Activated naive CD8-positive, alpha-beta T cell (primary cell): ENCODE results near the gene DDRGK1.

Source experiments
- H3K27ac Mint-ChIP-seq: one replicate; pipeline ENCODE4 v1.8.0; 2021; ENCODE audit warnings: mixed read lengths
- H3K27me3 Mint-ChIP-seq: one replicate; pipeline ENCODE4 v1.8.0; 2021; ENCODE audit warnings: mixed read lengths
- H3K36me3 Mint-ChIP-seq: one replicate; pipeline ENCODE4 v1.8.0; 2021; ENCODE audit warnings: mixed read lengths
- H3K4me1 Mint-ChIP-seq: one replicate; pipeline ENCODE4 v1.8.0; 2021; ENCODE audit warnings: low read depth, mixed read lengths
- H3K4me3 Mint-ChIP-seq: one replicate; pipeline ENCODE4 v1.8.0; 2021; ENCODE audit warnings: mild to moderate bottlenecking, mixed read lengths
- H3K9me3 Mint-ChIP-seq: one replicate; pipeline ENCODE4 v1.8.0; 2021; ENCODE audit warnings: low read depth, mixed read lengths

DDRGK1 gene

GRCh38 chr20:3171391-3172125, 32.9 kb downstream of the DDRGK1 start:
- Mint-ChIP-seq H3K4me3 (peak overlapping the region; percentile 87), H3K4me1 (peaks cover 21% of the 10 kb centered on the region), H3K9me3 (no peaks in the 10 kb centered on the region), H3K27ac (no peak overlapping the region), H3K36me3 (no peaks in the 10 kb centered on the region), H3K27me3 (peaks cover 8% of the 10 kb centered on the region)

- H3K4me1 Mint-ChIP-seq: peaks cover 14% of the 10 kb centered on the region
- no peaks in the 10 kb centered on the region for H3K9me3 Mint-ChIP-seq
- H3K27me3 Mint-ChIP-seq: peaks cover 6% of the 10 kb centered on the region
- H3K4me3 Mint-ChIP-seq: peak overlapping the region; percentile 42
- no peaks in the 10 kb centered on the region for H3K36me3 Mint-ChIP-seq
- H3K27ac Mint-ChIP-seq: no peak overlapping the region
Observed at GRCh38 chr20:3168829-3169590, 35.5 kb downstream of the DDRGK1 start.

- H3K9me3 Mint-ChIP-seq: no peaks in the 10 kb centered on the region
- peak overlapping the region; percentile 42 for H3K4me3 Mint-ChIP-seq
- peaks cover 6% of the 10 kb centered on the region for H3K27me3 Mint-ChIP-seq
- H3K4me1 Mint-ChIP-seq: peaks cover 12% of the 10 kb centered on the region
- no peak overlapping the region for H3K27ac Mint-ChIP-seq
- no peaks in the 10 kb centered on the region for H3K36me3 Mint-ChIP-seq
Observed at GRCh38 chr20:3168079-3168828, 36.2 kb downstream of the DDRGK1 start.

- Mint-ChIP-seq H3K27ac (no peak overlapping the region), H3K9me3 (no peaks in the 10 kb centered on the region), H3K27me3 (peaks cover 6% of the 10 kb centered on the region), H3K4me1 (peaks cover 12% of the 10 kb centered on the region), H3K36me3 (no peaks in the 10 kb centered on the region), H3K4me3 (no peak overlapping the region)
Observed at GRCh38 chr20:3167738-3168078, 36.8 kb downstream of the DDRGK1 start.

- H3K27me3 Mint-ChIP-seq: peaks cover 6% of the 10 kb centered on the region
Observed at GRCh38 chr20:3166913-3167342, 37.6 kb downstream of the DDRGK1 start.

GRCh38 chr20:3166338-3166912, 38.1 kb downstream of the DDRGK1 start:
- Mint-ChIP-seq H3K4me3 (no peak overlapping the region), H3K4me1 (peaks cover 6% of the 10 kb centered on the region)

More at GRCh38 chr20:3166913-3167342, 37.6 kb downstream of the DDRGK1 start:
- H3K4me1 Mint-ChIP-seq: peaks cover 6% of the 10 kb centered on the region
- no peaks in the 10 kb centered on the region for H3K36me3 Mint-ChIP-seq
- H3K9me3 Mint-ChIP-seq: no peaks in the 10 kb centered on the region
- no peak overlapping the region for H3K27ac Mint-ChIP-seq
- H3K4me3 Mint-ChIP-seq: no peak overlapping the region

GRCh38 chr20:3165473-3166337, 38.8 kb downstream of the DDRGK1 start:
- Mint-ChIP-seq H3K36me3 (no peaks in the 10 kb centered on the region), H3K27me3 (peaks cover 6% of the 10 kb centered on the region), H3K4me3 (no peak overlapping the region), H3K4me1 (peaks cover 6% of the 10 kb centered on the region), H3K27ac (no peak overlapping the region), H3K9me3 (no peaks in the 10 kb centered on the region)

More at GRCh38 chr20:3166338-3166912, 38.1 kb downstream of the DDRGK1 start:
- Mint-ChIP-seq H3K27ac (no peak overlapping the region), H3K36me3 (no peaks in the 10 kb centered on the region), H3K27me3 (peaks cover 6% of the 10 kb centered on the region), H3K9me3 (no peaks in the 10 kb centered on the region)

- peaks cover 6% of the 10 kb centered on the region for H3K27me3 Mint-ChIP-seq
- no peak overlapping the region for H3K27ac Mint-ChIP-seq
- H3K4me1 Mint-ChIP-seq: peaks cover 8% of the 10 kb centered on the region
- H3K4me3 Mint-ChIP-seq: no peak overlapping the region
- H3K36me3 Mint-ChIP-seq: no peaks in the 10 kb centered on the region
- no peaks in the 10 kb centered on the region for H3K9me3 Mint-ChIP-seq
Observed at GRCh38 chr20:3164763-3165410, 39.6 kb downstream of the DDRGK1 start.

- no peak overlapping the region for H3K4me3 Mint-ChIP-seq
- H3K27me3 Mint-ChIP-seq: peaks cover 6% of the 10 kb centered on the region
- no peaks in the 10 kb centered on the region for H3K9me3 Mint-ChIP-seq
- no peak overlapping the region for H3K27ac Mint-ChIP-seq
- H3K36me3 Mint-ChIP-seq: no peaks in the 10 kb centered on the region
- peaks cover 11% of the 10 kb centered on the region for H3K4me1 Mint-ChIP-seq
Observed at GRCh38 chr20:3164043-3164762, 40.3 kb downstream of the DDRGK1 start.

GRCh38 chr20:3163099-3164042, 41.1 kb downstream of the DDRGK1 start:
- H3K27ac Mint-ChIP-seq: no peak overlapping the region

GRCh38 chr20:3162080-3162611, 42.3 kb downstream of the DDRGK1 start:
- Mint-ChIP-seq H3K27ac (no peak overlapping the region), H3K27me3 (no peaks in the 10 kb centered on the region), H3K36me3 (no peaks in the 10 kb centered on the region), H3K4me3 (no peak overlapping the region), H3K4me1 (peaks cover 24% of the 10 kb centered on the region), H3K9me3 (no peaks in the 10 kb centered on the region)

More at GRCh38 chr20:3163099-3164042, 41.1 kb downstream of the DDRGK1 start:
- H3K4me3 Mint-ChIP-seq: peak overlapping the region; percentile 49
- H3K9me3 Mint-ChIP-seq: no peaks in the 10 kb centered on the region
- no peaks in the 10 kb centered on the region for H3K36me3 Mint-ChIP-seq
- peaks cover under 1% of the 10 kb centered on the region for H3K27me3 Mint-ChIP-seq
- peaks cover 14% of the 10 kb centered on the region for H3K4me1 Mint-ChIP-seq
